ENCODE results near the gene TMEM125.

The TMEM125 gene

GRCh38 chr1:43313771-43314170, 44.0 kb downstream of the TMEM125 start:
- DNase-seq: no peak

GRCh38 chr1:43314233-43314632, 44.5 kb downstream of the TMEM125 start:
- DNase-seq: no peak

- DNase-seq: no peak
Observed at GRCh38 chr1:43315481-43315880, 45.7 kb downstream of the TMEM125 start.

- no peak for DNase-seq
Observed at GRCh38 chr1:43315963-43316737, 46.4 kb downstream of the TMEM125 start.

GRCh38 chr1:43316738-43317520, 47.1 kb downstream of the TMEM125 start:
- no peak for DNase-seq

- DNase-seq: no peak
Observed at GRCh38 chr1:43317817-43318471, 48.2 kb downstream of the TMEM125 start.

GRCh38 chr1:43318831-43319230, 49.0 kb downstream of the TMEM125 start:
- DNase-seq: no peak

GRCh38 chr1:43319288-43319687, 49.5 kb downstream of the TMEM125 start:
- DNase-seq: no peak

GRCh38 chr1:43319766-43320165, 50.0 kb downstream of the TMEM125 start:
- DNase-seq: no peak

GRCh38 chr1:43321331-43321891, 51.6 kb downstream of the TMEM125 start:
- no peak for DNase-seq

GRCh38 chr1:43322506-43322905, 52.7 kb downstream of the TMEM125 start:
- no peak for DNase-seq

Measured in AML-193 (cell line).